CD14-positive monocyte (primary cell): Measurements from ENCODE around the gene LRP1B. TPM values are rescaled to one million over a fixed set of nuclear protein-coding genes. Genes with fewer than 3 reads are reported as not detected.

Experiments used
- DNase-seq, 3 donors: peaks; one replicate each; pipeline ENCODE4 v3.0.0-alpha.2; 2011 to 2022
- H2AFZ ChIP-seq: 2 replicates; pipeline ENCODE4 v1.6.0; 2012; ENCODE audit warnings: mild to moderate bottlenecking, low read depth, low read length, inconsistent platforms; ENCODE audit not compliant: insufficient read depth, poor library complexity, severe bottlenecking
- H3K27ac ChIP-seq, 2 donors: 1 replicate in 1 of 2; 2 replicates in 1 of 2; pipeline ENCODE4 v1.5.1; 2012 to 2013; ENCODE audit warnings: low read length in 2 of 2, control low read depth in 1 of 2, inconsistent platforms in 1 of 2, low read depth in 1 of 2, mild to moderate bottlenecking in 1 of 2
- H3K27me3 ChIP-seq, 2 donors: one replicate each; pipeline versions ENCODE4 v1.6.0 to v1.6.1; 2011 to 2013; ENCODE audit warnings: low read length in 2 of 2; ENCODE audit not compliant: control insufficient read depth in 2 of 2, insufficient read depth in 2 of 2
- H3K36me3 ChIP-seq, 2 donors: replicated peaks in 1 of 2; 1 replicate in 1 of 2; 2 replicates in 1 of 2; pipeline versions ENCODE4 v1.5.1 to v1.6.1; 2012 to 2013; ENCODE audit warnings: low read length in 2 of 2, control low read depth in 1 of 2, inconsistent platforms in 1 of 2, mild to moderate bottlenecking in 1 of 2; ENCODE audit not compliant: insufficient read depth in 2 of 2, control insufficient read depth in 1 of 2
- H3K4me1 ChIP-seq, 2 donors: 1 replicate in 1 of 2; 2 replicates in 1 of 2; pipeline versions ENCODE4 v1.5.1 to v1.6.1; 2012 to 2013; ENCODE audit warnings: low read length in 2 of 2, control low read depth in 1 of 2, inconsistent platforms in 1 of 2, mild to moderate bottlenecking in 1 of 2, moderate library complexity in 1 of 2; ENCODE audit not compliant: insufficient read depth in 2 of 2, control insufficient read depth in 1 of 2
- H3K4me2 ChIP-seq: replicated peaks from 2 replicates; pipeline ENCODE3; 2012; ENCODE audit warnings: low read length, moderate library complexity, mild to moderate bottlenecking; ENCODE audit not compliant: poor library complexity, severe bottlenecking; ENCODE audit errors: extremely low read depth
- H3K4me3 ChIP-seq, 3 experiments: fragments of 200-600 bp in 1 of 3; sonication (generic) in 1 of 3; replicated peaks in 1 of 3; 1 replicate in 2 of 3; 2 replicates in 1 of 3; pipeline ENCODE4 v1.5.1; 2011 to 2013; ENCODE audit warnings: low read length in 3 of 3, mild to moderate bottlenecking in 3 of 3, control low read depth in 2 of 3, low read depth in 2 of 3, inconsistent platforms in 1 of 3, moderate library complexity in 1 of 3
- H3K79me2 ChIP-seq: 2 replicates; pipeline ENCODE4 v1.6.0; 2012; ENCODE audit warnings: mild to moderate bottlenecking, control low read depth, inconsistent platforms, low read length, moderate library complexity; ENCODE audit not compliant: insufficient read depth
- H3K9ac ChIP-seq: 2 replicates; pipeline ENCODE4 v1.6.0; 2017; ENCODE audit warnings: low read length, mild to moderate bottlenecking; ENCODE audit not compliant: insufficient read depth, poor library complexity, severe bottlenecking
- H3K9me3 ChIP-seq, 2 donors: replicated peaks in 1 of 2; 1 replicate in 1 of 2; 2 replicates in 1 of 2; pipeline versions ENCODE4 v1.5.1 to v1.6.1; 2012 to 2013; ENCODE audit warnings: low read length in 2 of 2, control low read depth in 1 of 2; ENCODE audit not compliant: control insufficient read depth in 1 of 2, insufficient read depth in 1 of 2
- H4K20me1 ChIP-seq: 2 replicates; pipeline ENCODE4 v1.6.0; 2012; ENCODE audit warnings: mild to moderate bottlenecking, low read length, control low read depth, moderate library complexity; ENCODE audit not compliant: insufficient read depth
- H3K27ac Mint-ChIP-seq, 7 donors: one replicate each; pipeline ENCODE4 v1.8.0; 2020; ENCODE audit warnings: mild to moderate bottlenecking in 7 of 7, mixed read lengths in 7 of 7, moderate library complexity in 6 of 7, inconsistent platforms in 2 of 7
- H3K27me3 Mint-ChIP-seq, 3 donors: one replicate each; pipeline ENCODE4 v1.8.0; 2021 to 2022; ENCODE audit warnings: low read depth in 3 of 3, mild to moderate bottlenecking in 3 of 3, mixed read lengths in 3 of 3, moderate library complexity in 3 of 3, inconsistent platforms in 1 of 3
- H3K36me3 Mint-ChIP-seq, 2 donors: one replicate each; pipeline ENCODE4 v1.8.0; 2020; ENCODE audit warnings: mixed read lengths in 2 of 2, inconsistent platforms in 1 of 2, mild to moderate bottlenecking in 1 of 2
- H3K4me1 Mint-ChIP-seq: one replicate; pipeline ENCODE4 v1.8.0; 2020; ENCODE audit warnings: mild to moderate bottlenecking, mixed read lengths
- H3K4me3 Mint-ChIP-seq, 2 donors: one replicate each; pipeline ENCODE4 v1.8.0; 2020; ENCODE audit warnings: mild to moderate bottlenecking in 2 of 2, mixed read lengths in 2 of 2, moderate library complexity in 1 of 2
- H3K9me3 Mint-ChIP-seq, 7 donors: one replicate each; pipeline ENCODE4 v1.8.0; 2020 to 2022; ENCODE audit warnings: mixed read lengths in 7 of 7, mild to moderate bottlenecking in 6 of 7, moderate library complexity in 6 of 7, inconsistent platforms in 2 of 7
- WGBS: methylation state at CpG from one replicate; pipeline ENCODE4 v1.1.5; 2013; ENCODE audit warnings: missing lambda C conversion rate; ENCODE audit not compliant: insufficient coverage; 5-methylcytosine and 5-hydroxymethylcytosine counted together
- intact Hi-C, 2 donors: fragments of 100-400 bp; cut with micrococcal nuclease; formaldehyde crosslinking; loops; one replicate each; pipeline versions ENCODE4 v1.15.0 to v1.15.1; 2023
- polyA plus RNA-seq, 3 donors: library from polyadenylated mRNA; depleted of rRNA in 1 of 3; unstranded in 2 of 3; stranded (reverse) in 1 of 3; fragments of 300-500 nt in 2 of 3; fragments of >200 nt in 1 of 3; fragmentation: Illumina TruSeq in 2 of 3; gene quantifications; 1 replicate in 2 of 3; 2 replicates in 1 of 3; pipeline ENCODE4 v1.2.3, GENCODE V29; 2012 to 2021
- TF ChIP-seq, protein P1 (sequence below): fragments of 200-600 bp; IDR thresholded peaks from one replicate; pipeline ENCODE4 v1.8.0; 2022; ENCODE audit warnings: antibody characterized with exemption, mild to moderate bottlenecking

The LRP1B gene
- polyA plus RNA-seq, 3 donors: not detected

DNA sequence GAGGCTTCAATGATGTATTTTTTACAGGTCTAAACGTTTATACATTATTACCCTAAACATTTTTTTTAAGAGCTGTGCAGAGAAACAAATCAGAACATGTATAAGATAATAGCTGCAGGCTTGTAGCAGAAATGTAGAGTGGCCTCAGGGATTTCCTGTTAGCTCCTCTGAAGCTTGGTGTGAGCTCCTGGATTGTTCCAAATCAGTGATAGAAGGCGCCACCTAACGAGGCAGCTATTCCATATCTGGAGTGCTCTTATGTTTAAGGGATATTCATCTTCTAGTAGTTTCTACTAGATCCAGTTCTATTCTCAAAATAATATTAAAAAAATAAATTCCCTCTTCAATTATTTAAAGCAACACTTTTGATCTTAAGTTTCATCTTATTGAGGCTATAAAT, 93.1 kb downstream of the LRP1B start:
- no peak overlapping the region for H3K4me3 Mint-ChIP-seq
- Histone ChIP-seq H3K4me3 (no peak overlapping the region), H3K9me3 (no peaks in the 10 kb centered on the region), H3K4me1 (no peaks in the 10 kb centered on the region), H3K36me3 (no peaks in the 10 kb centered on the region), H4K20me1 (no peaks in the 10 kb centered on the region), H3K9ac (no peak overlapping the region), H3K27ac (no peak overlapping the region), H3K4me2 (no peak overlapping the region), H3K79me2 (no peaks in the 10 kb centered on the region), H3K27me3 (no peaks in the 10 kb centered on the region), H2AFZ (no peak overlapping the region)
- no peaks in the 10 kb centered on the region for H3K36me3 Mint-ChIP-seq
- TF ChIP-seq, protein P1, sequence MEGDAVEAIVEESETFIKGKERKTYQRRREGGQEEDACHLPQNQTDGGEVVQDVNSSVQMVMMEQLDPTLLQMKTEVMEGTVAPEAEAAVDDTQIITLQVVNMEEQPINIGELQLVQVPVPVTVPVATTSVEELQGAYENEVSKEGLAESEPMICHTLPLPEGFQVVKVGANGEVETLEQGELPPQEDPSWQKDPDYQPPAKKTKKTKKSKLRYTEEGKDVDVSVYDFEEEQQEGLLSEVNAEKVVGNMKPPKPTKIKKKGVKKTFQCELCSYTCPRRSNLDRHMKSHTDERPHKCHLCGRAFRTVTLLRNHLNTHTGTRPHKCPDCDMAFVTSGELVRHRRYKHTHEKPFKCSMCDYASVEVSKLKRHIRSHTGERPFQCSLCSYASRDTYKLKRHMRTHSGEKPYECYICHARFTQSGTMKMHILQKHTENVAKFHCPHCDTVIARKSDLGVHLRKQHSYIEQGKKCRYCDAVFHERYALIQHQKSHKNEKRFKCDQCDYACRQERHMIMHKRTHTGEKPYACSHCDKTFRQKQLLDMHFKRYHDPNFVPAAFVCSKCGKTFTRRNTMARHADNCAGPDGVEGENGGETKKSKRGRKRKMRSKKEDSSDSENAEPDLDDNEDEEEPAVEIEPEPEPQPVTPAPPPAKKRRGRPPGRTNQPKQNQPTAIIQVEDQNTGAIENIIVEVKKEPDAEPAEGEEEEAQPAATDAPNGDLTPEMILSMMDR: no peak
- no peaks in the 10 kb centered on the region for H3K27me3 Mint-ChIP-seq
- intact Hi-C loops: no loop called here
- no peak for DNase-seq
- H3K27ac Mint-ChIP-seq: no peak overlapping the region
- H3K9me3 Mint-ChIP-seq: peaks cover 0 to 2% (median 0%) of the 10 kb centered on the region in 7 donors
- no CpG with 5 or more reads among the region's 3 CpGs for WGBS
- no peaks in the 10 kb centered on the region for H3K4me1 Mint-ChIP-seq

- no peaks in the 10 kb centered on the region for H3K27me3 Mint-ChIP-seq
- H3K4me3 Mint-ChIP-seq: no peak overlapping the region
- no peak overlapping the region for H3K27ac Mint-ChIP-seq
- TF ChIP-seq, protein P1: no peak
- H2AFZ ChIP-seq: no peak overlapping the region
- no peaks in the 10 kb centered on the region for H3K36me3 ChIP-seq
- no peaks in the 10 kb centered on the region for H3K27me3 ChIP-seq
- DNase-seq: no peak
- H3K27ac ChIP-seq: no peak overlapping the region
- no peak overlapping the region for H3K4me2 ChIP-seq
- H3K4me3 ChIP-seq: no peak overlapping the region
- intact Hi-C loops: no loop called here
- H3K9me3 Mint-ChIP-seq: peaks cover 0 to 4% (median 1%) of the 10 kb centered on the region in 7 donors
- 87% methylated on average over 2 of the region's 3 CpGs for WGBS
- no peaks in the 10 kb centered on the region for H4K20me1 ChIP-seq
- no peaks in the 10 kb centered on the region for H3K9me3 ChIP-seq
- H3K79me2 ChIP-seq: no peaks in the 10 kb centered on the region
- no peaks in the 10 kb centered on the region for H3K36me3 Mint-ChIP-seq
- no peak overlapping the region for H3K9ac ChIP-seq
- H3K4me1 ChIP-seq: no peaks in the 10 kb centered on the region
- H3K4me1 Mint-ChIP-seq: no peaks in the 10 kb centered on the region
Observed at GRCh38 chr2:142037066-142037465, 93.8 kb downstream of the LRP1B start.
